Activated B cell treated with CpG ODN at 0.5 μM for 24 hours (primary cell): ENCODE data around the gene AOPEP. TPM values are rescaled to one million over a fixed set of nuclear protein-coding genes. Genes with fewer than 3 reads are reported as not detected.

Experiments used
- ATAC-seq: fragments of 200-7000 bp; cut with Tn5 transposase; one replicate; pipeline ENCODE4 v1.10.0; 2021; ENCODE audit warnings: low read depth, mild to moderate bottlenecking, moderate library complexity
- CTCF ChIA-PET: fragments of 350-600 bp; sonication (Branson Sonifier 250); formaldehyde crosslinking; loops from one replicate; lab custom pipeline; 2021; ENCODE audit warnings: antibody characterized with exemption; lab: Charles Lee
- POLR2A ChIA-PET: fragments of 350-600 bp; sonication (Branson Sonifier 250); formaldehyde crosslinking; loops from one replicate; lab custom pipeline; 2021; ENCODE audit warnings: antibody characterized with exemption; lab: Charles Lee
- DNase-seq: peaks from one replicate; pipeline ENCODE4 v3.0.0; 2022
- H3K27ac Mint-ChIP-seq: one replicate; pipeline ENCODE4 v1.8.0; 2020; ENCODE audit warnings: mixed read lengths
- H3K27me3 Mint-ChIP-seq: one replicate; pipeline ENCODE4 v1.8.0; 2021; ENCODE audit warnings: mixed read lengths
- H3K36me3 Mint-ChIP-seq: one replicate; pipeline ENCODE4 v1.8.0; 2021; ENCODE audit warnings: low read depth, mixed read lengths
- H3K4me1 Mint-ChIP-seq: one replicate; pipeline ENCODE4 v1.8.0; 2021; ENCODE audit warnings: mixed read lengths
- H3K4me3 Mint-ChIP-seq: one replicate; pipeline ENCODE4 v1.8.0; 2020; ENCODE audit warnings: mild to moderate bottlenecking, mixed read lengths
- H3K9me3 Mint-ChIP-seq: one replicate; pipeline ENCODE4 v1.8.0; 2020; ENCODE audit warnings: mixed read lengths
- intact Hi-C: fragments of 100-400 bp; cut with micrococcal nuclease; formaldehyde crosslinking; loops from one replicate; pipeline ENCODE4 v1.15.1; 2024
- total RNA-seq: library from RNA; stranded (reverse); gene quantifications from 2 replicates; pipeline ENCODE4 v1.2.3, GENCODE V29; 2022
- TF ChIP-seq, protein P1 (sequence below): fragments of 200-600 bp; IDR thresholded peaks from one replicate; pipeline ENCODE4 v1.8.0; 2022; ENCODE audit warnings: antibody characterized with exemption, mild to moderate bottlenecking

AOPEP gene
- total RNA-seq, 1 donor from 2014 or later, result 20.4 TPM

DNA sequence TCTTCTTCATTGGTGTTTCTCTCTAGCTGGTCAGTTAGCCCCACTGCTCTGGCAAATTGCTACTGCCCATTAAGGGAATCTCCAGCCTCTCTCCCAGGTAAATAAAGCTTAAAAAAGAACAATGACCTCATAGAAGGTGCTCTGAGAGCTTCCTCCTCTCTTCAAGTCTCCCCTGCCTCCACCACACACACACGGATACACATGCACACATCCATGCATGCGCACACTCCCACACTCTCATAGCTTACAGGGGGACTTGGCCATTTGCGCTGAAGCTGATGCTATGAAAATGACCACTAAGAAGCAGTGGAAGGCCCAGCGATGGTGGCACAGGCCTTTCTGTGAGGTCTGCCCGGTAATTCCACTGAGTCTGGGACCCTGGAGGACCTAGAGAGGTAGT, 250.9 kb downstream of the AOPEP start:
- H3K27me3 Mint-ChIP-seq, result no peaks in the 10 kb centered on the region
- ChIA-PET POLR2A (no interaction called here), CTCF (no interaction called here)

GRCh38 chr9:94979904-94980507, 253.5 kb downstream of the AOPEP start:
- ChIA-PET CTCF (no interaction called here), POLR2A (no interaction called here)
- H3K9me3 Mint-ChIP-seq, result no peaks in the 10 kb centered on the region
- no peak for ATAC-seq
- no peaks in the 10 kb centered on the region for H3K27me3 Mint-ChIP-seq
- H3K27ac Mint-ChIP-seq, result no peak overlapping the region
- DNase-seq, result no peak
- intact Hi-C loops, result no loop called here
- TF ChIP-seq, protein P1, sequence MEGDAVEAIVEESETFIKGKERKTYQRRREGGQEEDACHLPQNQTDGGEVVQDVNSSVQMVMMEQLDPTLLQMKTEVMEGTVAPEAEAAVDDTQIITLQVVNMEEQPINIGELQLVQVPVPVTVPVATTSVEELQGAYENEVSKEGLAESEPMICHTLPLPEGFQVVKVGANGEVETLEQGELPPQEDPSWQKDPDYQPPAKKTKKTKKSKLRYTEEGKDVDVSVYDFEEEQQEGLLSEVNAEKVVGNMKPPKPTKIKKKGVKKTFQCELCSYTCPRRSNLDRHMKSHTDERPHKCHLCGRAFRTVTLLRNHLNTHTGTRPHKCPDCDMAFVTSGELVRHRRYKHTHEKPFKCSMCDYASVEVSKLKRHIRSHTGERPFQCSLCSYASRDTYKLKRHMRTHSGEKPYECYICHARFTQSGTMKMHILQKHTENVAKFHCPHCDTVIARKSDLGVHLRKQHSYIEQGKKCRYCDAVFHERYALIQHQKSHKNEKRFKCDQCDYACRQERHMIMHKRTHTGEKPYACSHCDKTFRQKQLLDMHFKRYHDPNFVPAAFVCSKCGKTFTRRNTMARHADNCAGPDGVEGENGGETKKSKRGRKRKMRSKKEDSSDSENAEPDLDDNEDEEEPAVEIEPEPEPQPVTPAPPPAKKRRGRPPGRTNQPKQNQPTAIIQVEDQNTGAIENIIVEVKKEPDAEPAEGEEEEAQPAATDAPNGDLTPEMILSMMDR, result no peak
- H3K4me1 Mint-ChIP-seq, result no peaks in the 10 kb centered on the region
- peaks cover 8% of the 10 kb centered on the region for H3K36me3 Mint-ChIP-seq
- no peak overlapping the region for H3K4me3 Mint-ChIP-seq

More for the DNA sequence above, 250.9 kb downstream of the AOPEP start:
- Mint-ChIP-seq H3K9me3 (no peaks in the 10 kb centered on the region), H3K36me3 (peaks cover 3% of the 10 kb centered on the region), H3K4me1 (no peaks in the 10 kb centered on the region), H3K27ac (no peak overlapping the region), H3K4me3 (no peak overlapping the region)
- no peak for DNase-seq
- intact Hi-C loops, result no loop called here
- TF ChIP-seq, protein P1, result no peak
- no peak for ATAC-seq

GRCh38 chr9:94980947-94981722, 254.6 kb downstream of the AOPEP start:
- ChIA-PET CTCF (no interaction called here), POLR2A (no interaction called here)
- intact Hi-C loops, result no loop called here
- ATAC-seq, result no peak
- no peak overlapping the region for H3K4me3 Mint-ChIP-seq
- H3K9me3 Mint-ChIP-seq, result no peaks in the 10 kb centered on the region
- TF ChIP-seq, protein P1, result no peak
- H3K27me3 Mint-ChIP-seq, result no peaks in the 10 kb centered on the region
- H3K36me3 Mint-ChIP-seq, result peaks cover 8% of the 10 kb centered on the region
- no peaks in the 10 kb centered on the region for H3K4me1 Mint-ChIP-seq
- no peak overlapping the region for H3K27ac Mint-ChIP-seq
- DNase-seq, result no peak

DNA sequence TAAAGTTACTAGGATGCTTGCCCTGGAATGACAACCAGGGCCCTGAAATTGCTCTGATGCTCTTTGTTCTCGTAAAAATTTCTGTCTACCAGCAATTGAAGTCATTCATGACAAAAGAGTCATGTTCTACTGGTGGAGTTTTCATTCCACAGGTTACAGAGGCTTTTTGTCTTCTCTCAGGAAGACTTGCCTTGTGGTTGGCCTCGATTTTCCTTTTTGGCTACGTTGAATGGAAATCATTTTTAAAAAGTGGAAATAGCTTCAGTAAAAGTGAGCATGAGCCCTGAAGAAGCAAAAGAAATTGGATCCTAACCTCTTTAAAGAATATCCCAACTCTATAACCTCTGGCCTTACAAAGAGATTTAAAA, 255.2 kb downstream of the AOPEP start:
- no peaks in the 10 kb centered on the region for H3K9me3 Mint-ChIP-seq
- POLR2A ChIA-PET, result no interaction called here
- intact Hi-C loops, result no loop called here

GRCh38 chr9:94982211-94982610, 255.7 kb downstream of the AOPEP start:
- Mint-ChIP-seq H3K36me3 (peaks cover 8% of the 10 kb centered on the region), H3K27me3 (no peaks in the 10 kb centered on the region), H3K9me3 (no peaks in the 10 kb centered on the region), H3K27ac (no peak overlapping the region), H3K4me1 (no peaks in the 10 kb centered on the region), H3K4me3 (no peak overlapping the region)
- no peak for ATAC-seq
- TF ChIP-seq, protein P1, result no peak
- DNase-seq, result no peak
- ChIA-PET CTCF (no interaction called here), POLR2A (no interaction called here)
- intact Hi-C loops, result no loop called here

More for the DNA sequence above, 255.2 kb downstream of the AOPEP start:
- peaks cover 8% of the 10 kb centered on the region for H3K36me3 Mint-ChIP-seq
- H3K27ac Mint-ChIP-seq, result no peak overlapping the region
- CTCF ChIA-PET, result no interaction called here
- H3K4me1 Mint-ChIP-seq, result no peaks in the 10 kb centered on the region
- DNase-seq, result no peak
- TF ChIP-seq, protein P1, result no peak
- no peak overlapping the region for H3K4me3 Mint-ChIP-seq
- ATAC-seq, result no peak
- no peaks in the 10 kb centered on the region for H3K27me3 Mint-ChIP-seq
